GM03348 (cell line): ENCODE data around the gene OGFOD3.
"Not testable (repeated sequence)": the region's sequence is repeated elsewhere in the genome, so short reads cannot be mapped to it uniquely, and the experiment has no call there.

ENCODE experiments used
- DNase-seq: peaks from one replicate; pipeline ENCODE4 v3.0.0; 2012; ENCODE audit warnings: low spot score

The OGFOD3 gene

DNA sequence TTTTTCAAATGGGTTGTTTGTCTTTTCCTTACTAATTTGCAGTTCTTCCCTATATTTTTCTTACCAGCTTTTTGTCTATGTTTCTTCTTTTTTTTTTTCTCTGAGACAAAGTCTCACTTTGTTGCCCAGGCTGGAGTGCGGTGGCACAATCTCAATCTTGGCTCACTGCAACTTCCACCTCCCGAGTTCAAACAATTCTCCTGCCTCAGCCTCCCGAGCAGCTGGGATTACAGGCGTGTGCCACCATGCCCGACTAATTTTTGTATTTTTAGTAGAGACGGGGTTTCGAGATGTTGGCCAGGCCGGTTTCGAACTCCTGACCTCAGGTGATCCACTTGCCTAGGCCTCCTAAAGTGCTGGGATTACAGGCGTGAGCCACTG, 45.3 kb downstream of the OGFOD3 start:
- not testable (repeated sequence) for DNase-seq

DNA sequence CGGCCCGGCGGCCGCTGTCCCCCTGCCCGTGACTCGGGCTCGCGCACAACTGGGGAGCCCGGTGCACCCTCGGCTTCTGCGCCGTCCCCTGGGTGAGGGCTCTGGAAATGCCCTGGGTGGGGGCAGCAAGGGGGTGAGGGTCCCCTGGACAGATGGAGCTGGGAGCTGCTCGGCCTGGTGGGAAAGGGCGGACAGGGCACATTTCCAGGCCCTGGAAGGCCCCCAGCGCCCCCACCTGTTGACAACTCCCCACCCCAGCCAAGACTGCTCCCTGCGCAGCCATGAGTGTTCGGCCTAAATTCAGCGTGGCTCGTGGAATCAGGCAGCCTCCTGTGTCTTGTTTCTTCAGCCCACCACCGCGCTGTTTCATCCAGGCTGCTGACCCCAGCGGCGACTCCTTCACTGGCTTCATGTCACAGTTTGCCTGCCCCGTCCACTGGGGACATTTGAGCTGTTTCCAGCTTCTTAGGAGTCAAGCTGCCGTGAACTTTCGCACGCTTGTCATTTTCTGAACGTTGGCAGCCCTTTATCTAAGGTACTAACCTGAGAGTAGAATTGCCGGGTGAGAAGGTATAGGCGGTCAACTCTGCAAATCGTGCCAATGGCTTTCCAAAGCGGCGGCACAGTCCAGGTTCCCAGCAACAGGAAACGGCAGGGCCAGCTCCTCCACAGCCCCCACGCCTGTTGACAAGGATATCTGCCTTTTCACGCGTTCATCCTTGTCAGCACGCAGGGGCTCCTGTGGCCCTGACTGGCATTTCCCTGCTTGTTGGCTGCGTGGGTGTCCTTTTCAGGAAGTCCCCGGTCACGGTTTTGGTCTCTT, 45.9 kb downstream of the OGFOD3 start:
- no peak for DNase-seq

DNA sequence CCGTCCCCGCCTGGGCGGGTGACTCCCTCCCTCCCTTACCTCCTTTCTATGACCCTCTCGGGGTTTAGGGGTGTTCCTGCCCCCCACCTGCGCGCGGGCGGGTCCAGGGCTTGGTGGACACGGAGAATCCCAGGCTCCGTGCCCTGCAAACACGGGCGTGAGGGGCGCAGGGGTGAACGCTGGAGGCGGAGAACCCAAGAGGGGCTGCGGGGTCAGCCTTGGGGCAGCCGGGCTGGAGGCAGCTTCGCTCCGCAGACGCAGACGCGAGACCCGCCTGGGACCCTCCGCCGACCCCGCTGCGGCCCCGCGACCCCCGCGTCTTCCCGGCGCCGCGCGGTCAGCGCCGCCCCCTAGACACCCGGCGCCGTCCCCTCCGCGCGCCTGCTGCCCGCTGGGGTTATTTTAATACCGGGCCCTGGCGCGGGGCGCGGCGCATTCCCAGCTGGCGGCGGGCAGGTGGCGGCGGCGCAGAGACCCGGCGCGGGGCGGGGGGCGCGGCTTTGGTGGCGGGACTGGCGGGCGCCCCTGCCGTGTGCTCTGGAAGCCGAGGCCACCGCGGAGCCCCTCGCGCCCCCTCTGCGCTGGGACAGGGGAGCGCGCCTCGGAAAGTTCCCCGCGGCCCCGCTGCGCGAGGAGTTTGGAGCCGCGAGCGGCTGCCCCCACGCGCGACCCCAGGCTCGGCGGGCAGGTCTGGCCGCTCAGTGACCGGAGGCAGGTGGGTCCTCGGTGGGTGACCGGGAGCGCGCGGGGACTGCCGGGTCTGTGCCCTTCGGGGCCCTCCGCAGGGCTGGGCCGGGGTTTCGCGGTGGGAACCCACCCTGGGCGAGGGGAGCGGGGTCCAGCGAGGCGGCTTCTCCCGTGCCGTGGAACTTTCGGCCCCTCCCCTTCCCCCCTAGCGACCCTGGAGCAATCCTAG, 46.8 kb downstream of the OGFOD3 start, which contains the start of gene UTS2R:
UTS2R (plus strand) TSS at position 433 of the 916 bp plus-strand sequence. CDS start 2,560 bp downstream, outside the sequence.
- DNase-seq: no peak

DNA sequence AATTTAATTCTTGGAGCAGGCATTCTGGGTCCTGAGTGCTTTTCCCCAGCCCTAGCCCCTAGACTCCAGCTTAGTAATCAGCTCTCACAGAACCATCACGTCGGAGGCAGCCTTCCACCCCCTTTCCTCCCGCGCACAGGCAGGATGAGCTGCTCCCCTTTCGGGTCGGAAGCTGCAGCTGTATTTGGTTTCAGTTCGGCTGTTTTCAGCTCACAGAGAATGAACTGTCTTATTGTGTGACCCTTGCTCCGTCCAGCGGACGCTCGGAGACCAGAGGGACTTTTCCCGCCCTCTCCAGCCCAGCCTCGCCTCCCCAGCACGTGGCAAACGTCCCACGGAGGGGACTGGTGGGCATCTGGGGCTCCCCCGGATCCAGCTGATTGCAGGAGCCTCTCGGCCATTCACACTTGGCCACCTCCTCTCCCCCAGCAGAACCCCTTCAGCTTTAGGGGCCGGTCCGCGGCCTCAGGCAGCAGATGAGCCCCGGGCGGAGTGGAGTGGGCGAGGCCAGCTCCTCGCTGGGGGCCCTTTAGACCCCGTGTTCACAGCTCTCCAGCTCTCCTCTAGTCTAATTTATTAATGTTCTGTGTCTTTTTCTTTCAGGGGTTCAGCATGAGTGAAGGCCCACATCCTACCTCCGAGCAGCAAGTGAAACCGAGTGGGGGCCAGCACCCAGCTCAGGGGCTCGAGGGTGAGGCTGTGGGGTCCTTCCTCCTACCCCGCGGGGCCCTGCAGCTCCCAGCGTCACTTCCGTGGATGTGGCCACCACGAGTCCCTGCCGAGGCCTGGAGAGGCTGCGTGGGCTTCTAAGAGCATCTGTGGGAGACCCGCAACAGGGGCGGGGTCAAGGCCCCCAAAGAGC, 47.7 kb downstream of the OGFOD3 start:
- peak; percentile 45 for DNase-seq

DNA sequence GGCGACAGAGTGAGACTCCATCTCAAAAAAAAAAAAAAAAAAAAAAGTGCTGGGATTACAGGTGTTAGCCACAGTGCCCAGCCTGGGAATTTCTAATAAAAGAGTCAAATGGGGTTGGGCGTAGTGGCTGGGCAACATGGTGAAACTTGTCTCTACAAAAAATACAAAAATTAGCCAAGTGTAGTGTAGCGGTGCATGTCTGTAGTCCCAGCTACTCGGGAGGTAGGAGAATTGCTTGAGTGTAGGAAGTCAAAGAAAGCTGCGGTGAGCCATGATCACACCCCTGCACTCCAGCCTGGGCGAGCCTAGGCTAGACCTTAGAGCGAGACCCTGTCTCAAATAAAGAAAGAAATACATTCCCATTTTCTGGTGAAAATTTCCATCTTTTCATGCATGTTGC, 49.2 kb downstream of the OGFOD3 start:
- no peak for DNase-seq

DNA sequence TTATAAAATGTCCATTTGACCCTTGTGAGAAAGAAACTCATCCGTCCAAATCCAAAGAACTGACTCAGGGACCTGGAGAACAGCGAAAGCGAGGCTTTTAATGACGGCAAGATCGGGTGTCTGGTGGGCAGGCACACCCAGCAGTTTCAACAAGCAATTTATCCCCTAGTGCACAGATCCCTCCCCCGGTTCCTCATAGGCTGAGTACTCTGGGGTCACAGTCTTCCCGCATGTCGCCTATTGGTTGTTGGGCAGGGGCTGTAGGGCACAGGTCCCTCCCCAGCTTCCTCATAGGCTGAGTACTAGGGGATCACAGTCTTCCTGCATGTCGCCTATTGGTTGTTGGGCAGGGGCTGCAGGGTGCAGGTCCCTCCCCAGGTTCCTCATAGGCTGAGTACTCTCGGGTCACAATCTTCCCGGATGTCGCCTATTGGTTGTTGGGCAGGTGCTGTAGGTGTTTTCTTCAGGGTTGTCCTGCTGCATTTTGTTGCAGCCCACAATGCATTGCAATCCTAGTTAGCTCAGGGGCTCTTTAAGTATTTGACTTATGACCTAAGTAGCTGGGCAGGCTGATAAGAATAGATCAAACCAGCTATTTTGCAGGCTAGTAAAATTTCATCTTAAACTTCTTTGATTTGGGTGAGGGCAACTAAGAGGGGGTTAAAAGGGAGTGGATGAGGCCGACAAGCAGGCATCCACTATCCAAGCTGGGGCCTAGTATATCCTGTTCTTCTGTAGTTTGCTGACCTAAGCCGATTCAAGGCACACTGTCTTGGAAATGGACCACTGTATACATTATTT, 50.5 kb downstream of the OGFOD3 start:
- no peak for DNase-seq

DNA sequence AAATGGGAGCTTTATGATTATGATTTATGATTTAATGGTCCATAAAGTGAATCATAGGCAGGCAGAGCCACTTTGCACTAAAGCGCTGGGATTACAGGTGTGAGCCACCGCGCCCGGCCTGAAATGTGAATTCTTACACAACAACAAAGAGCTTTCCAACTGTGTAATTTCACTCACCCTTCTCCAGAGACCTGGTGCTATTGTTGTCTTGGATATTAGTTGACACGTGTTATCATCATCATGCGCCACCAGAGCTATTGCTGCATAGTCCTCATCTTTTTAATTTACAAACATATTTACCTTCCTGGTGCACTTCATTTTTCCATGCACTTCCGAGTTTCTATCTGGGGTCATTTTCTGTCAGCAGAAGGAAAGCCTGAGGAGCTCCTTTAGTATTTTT, 51.6 kb downstream of the OGFOD3 start:
- DNase-seq: no peak

DNA sequence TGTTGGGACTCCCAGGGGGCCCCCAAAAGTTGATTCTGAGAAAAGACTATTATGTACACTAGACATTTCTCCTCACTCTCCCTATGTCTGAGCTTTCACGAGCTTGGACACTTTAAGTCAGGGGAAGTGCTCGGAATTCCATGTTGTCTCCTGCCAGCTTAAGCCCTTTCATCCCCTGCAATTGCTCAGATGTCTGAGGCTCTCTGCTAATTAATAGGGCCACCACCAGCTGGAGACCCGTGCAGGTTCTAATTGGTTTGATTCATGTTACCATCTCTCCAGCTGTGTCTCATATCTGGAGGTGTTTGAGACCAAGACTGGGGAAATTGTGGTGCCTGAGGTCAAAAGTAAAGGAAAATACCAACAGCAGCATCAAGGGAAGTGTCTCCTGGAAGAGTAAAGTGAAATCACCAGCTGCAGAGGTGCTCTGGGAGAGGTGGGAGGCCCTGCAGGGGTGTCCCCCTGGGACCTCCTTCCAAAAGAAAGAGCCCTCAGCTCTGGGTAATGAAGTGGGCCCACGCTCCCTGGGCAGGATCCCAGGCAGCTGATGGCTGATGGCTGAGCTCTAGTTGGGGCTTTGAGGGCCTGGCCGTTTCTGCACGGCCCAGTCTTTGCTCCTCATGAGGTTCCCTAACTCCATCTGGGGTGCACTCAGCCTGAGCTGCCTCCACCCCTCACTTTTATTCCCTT, 52.6 kb downstream of the OGFOD3 start:
- no peak for DNase-seq

DNA sequence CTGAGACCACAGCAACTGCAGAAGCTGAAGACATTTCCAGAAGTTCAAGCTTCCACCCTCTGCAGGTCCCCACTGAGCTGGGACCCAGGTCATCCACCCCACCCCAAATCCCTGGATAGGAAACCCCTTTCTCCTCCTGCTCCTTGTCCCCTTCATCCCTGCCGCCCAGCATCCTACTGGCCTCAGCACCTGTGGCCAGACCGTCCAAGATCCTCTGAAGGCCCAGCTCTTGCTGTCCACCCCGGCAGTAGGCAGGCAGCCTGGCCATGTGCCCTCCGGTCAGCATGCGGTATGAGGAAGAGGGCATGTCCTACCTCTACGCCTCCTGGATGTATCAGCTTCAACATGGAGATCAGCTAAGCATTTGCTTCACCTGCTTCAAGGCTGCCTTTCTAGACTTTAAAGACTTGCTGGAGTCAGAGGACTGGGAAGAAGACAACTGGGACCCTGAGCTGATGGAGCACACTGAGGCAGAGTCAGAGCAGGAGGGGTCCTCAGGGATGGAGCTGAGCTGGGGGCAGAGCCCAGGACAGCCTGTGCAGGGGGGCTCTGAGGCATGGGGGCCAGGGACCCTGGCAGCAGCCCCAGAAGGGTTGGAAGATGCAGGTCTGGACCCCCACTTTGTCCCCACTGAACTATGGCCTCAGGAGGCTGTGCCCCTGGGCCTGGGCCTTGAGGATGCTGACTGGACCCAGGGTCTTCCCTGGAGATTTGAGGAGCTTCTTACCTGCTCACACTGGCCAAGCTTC, 56.3 kb downstream of the OGFOD3 start:
- no peak for DNase-seq

DNA sequence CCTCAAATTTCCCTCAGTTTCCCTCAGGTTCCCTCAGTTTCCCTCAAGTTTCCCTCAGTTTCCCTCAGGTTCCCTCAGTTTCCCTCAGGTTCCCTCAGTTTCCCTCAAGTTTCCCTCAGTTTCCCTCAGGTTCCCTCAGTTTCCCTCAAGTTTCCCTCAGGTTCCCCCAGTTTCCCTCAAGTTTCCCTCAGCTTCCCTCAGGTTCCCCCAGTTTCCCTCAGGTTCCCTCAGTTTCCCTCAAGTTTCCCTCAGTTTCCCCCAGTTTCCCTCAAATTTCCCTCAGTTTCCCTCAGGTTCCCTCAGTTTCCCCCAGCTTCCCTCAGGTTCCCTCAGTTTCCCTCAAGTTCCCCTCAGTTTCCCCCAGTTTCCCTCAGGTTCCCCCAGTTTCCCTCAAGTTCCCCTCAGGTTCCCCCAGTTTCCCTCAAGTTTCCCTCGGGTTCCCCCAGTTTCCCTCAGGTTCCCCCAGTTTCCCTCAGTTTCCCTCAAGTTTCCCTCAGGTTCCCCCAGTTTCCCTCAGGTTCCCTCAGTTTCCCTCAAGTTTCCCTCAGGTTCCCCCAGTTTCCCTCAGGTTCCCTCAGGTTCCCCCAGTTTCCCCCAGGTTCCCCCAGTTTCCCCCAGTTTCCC, 58.8 kb downstream of the OGFOD3 start:
- DNase-seq: not testable (repeated sequence)

DNA sequence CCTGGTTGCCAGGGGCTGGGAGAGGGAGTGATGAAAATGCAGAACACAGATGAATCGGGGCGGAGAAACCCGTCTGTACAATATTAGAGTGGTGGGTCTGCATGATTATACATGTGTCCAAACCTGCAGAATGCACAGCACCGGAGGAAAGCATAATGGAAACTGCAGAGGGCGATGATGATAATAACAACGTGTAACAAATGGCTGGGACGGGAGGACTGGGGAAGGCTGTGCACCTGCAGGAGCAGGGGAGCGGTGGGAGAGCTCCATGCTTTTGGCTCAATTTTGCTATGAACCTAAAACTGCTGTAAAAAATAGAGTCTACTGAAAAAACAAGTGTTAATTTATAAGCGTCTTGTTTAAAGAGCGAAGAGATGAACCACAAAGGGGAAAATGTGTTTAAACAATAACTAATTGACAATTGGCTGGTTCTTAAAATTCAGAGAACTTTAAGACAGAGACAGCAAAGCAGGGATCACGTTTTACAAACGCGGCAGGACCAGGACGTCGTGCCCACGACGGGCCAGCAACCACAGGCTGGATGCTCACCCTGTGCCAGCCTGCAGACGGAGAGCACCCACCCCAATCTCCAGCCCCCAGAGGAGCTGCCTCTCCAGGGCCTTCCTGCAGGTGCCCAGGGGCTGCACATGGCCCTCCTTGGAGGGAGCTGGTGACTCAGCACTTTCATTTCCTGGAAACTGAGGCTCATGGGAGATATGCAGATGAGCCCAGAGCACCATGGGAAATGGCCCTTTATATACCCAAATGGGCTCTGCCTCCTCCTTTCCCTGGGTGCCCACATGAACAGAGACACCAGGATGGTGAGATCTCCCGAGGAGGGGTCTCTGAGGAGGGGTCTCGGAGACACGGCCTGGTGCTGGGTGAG, 59.7 kb downstream of the OGFOD3 start, which contains the start of gene TEX19:
TEX19 (plus strand) TSS at position 783 of the 886 bp plus-strand sequence. CDS start 2,904 bp downstream, outside the sequence.
- no peak for DNase-seq

DNA sequence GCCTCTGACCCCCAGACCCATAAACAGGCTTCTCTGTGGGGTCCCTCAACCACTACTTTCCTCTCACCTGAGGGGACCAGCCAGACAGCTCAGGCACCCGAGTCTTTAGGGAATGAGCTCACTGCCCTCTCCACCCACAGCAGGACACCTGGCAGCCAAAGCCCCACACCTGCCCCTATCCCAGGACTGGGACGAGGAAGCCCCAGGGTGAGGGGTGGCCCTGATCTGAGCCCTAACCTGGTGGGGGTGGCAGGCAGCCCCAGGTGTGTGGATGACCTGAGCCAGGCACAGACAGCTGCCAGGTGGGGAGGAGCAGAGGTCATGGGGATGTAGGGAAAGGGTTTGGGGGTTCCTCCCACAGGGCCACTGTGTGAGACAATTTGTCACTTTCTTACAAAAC, 61.0 kb downstream of the OGFOD3 start:
- DNase-seq: no peak

DNA sequence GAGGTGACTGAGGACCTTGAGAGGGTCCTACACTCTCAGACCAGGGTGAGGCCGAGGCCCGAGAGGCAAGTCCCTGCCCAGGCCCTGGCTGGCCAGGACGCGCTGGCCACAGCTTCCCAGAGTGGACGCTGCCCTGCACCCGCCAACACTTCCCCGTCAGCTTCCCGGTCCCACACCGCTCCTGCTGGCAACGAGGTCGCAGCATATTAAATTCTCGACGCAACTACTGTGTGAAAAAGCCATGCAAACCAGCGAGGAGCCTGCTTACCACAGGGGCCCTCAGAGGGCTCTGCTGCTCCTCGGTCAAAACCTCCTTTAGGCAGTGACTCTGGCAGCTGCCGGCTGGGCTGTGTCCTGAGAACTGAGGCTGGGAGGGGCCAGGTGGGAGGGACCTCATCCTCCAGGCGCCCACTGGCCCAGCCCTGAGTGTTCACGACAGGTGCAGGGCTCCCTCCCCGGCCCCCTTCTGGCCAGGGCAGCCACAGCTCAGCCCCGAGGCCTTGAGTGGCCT, 61.5 kb downstream of the OGFOD3 start:
- DNase-seq: no peak

DNA sequence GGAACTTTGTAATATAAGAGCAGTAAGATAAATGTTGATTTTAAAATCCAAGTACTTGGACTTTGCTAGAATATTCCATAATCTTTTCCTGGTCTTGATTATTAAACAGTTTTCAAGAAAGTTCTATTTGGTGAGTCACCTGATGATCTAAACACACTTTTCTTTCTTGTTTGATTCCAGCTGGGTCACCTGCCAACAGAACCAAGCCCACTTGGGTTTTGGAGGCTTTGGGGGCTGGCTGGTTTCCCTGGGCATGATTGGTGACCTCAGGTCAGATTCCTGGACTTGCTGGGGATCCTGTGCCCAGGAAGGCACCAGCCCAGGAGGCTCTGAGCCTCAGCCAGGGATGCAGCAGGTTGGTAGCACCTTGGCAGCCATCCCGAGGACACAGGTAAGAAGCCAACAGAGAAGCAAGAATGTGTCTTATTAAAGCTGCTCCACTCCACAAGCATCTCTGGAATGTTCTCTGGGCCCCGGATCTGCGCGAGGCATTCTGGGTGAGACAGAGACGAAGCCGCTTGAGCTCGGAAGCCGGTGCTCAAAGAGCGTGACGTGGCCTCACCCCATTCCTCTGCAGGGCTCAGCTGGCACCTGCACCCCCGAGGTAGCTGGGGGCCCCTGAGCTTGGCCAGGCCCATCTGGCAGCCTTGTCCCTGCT, 62.5 kb downstream of the OGFOD3 start:
- DNase-seq: no peak

DNA sequence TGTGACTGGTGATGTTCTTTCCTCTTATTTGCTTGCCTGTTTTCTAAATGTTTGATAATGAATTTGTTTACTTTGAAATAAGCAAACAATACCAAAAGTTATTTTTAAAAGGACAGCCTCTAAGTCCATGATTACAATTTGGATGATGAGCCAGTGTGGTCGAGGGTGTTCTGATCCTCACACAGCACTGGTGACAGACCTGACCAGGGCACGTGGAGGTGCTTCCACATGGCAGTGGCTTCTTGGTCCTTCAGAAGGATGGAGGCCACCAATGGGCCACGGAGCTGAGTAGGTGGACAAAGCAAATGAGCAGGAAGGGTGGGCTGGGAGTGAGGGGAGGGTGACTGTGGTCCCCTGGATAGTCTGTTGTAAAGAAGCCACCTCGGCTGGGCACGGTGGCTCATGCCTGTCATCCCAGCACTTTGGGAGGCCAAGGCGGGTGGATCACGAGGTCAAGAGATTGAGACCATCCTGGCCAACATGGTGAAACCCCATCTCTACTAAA, 63.5 kb downstream of the OGFOD3 start:
- no peak for DNase-seq

DNA sequence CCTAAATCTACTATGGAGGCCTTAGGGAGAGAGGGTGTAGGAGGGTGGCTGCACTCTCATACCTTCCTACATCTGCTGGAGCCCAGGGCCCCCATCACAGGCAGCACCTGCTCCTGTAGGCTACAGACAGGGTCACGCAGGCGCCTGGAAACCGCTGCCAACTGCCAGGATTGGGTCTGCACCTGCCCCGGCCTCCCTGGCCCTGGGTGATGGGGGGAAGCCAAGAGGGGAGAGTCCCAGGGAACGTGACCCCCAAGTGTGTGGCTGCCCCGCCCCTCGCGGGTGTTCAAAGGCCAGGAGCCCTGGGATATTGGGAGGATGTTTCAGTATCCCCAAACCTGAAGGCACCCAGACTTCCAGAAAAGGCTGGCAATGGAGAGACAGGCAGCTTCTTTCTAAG, 64.9 kb downstream of the OGFOD3 start:
- DNase-seq: no peak
